CD4-positive, alpha-beta T cell treated with Interleukin-10 for 1 hour (primary cell): ENCODE results near the gene DCTD.
A peak's percentile ranks its signal among the peaks of the same experiment; 100 is the strongest.

ENCODE experiments used
- DNase-seq: peaks from one replicate; pipeline ENCODE4 v3.0.0-alpha.2; 2020

The DCTD gene

GRCh38 chr4:182917182-182918043 is at the start of gene DCTD:
DCTD (minus strand) TSS chr4:182917386; CDS start chr4:182915568, 1,818 bp downstream.
- peak; percentile 83 for DNase-seq

GRCh38 chr4:182960746-182961145 is 43.6 kb upstream of the DCTD start:
- no peak for DNase-seq

- no peak for DNase-seq
These were observed 43.0 kb upstream of the DCTD start for GRCh38 chr4:182960228-182960627.

- no peak for DNase-seq
These were observed 38.2 kb upstream of the DCTD start for GRCh38 chr4:182955411-182955810.

GRCh38 chr4:182944484-182945213 is 27.5 kb upstream of the DCTD start:
- DNase-seq = no peak

- no peak for DNase-seq
These were observed 22.5 kb upstream of the DCTD start for GRCh38 chr4:182939680-182940079.

GRCh38 chr4:182938205-182938645 is 21.0 kb upstream of the DCTD start:
- peak; percentile 66 for DNase-seq

GRCh38 chr4:182937268-182938204 is 20.4 kb upstream of the DCTD start:
- DNase-seq = no peak

GRCh38 chr4:182932651-182933050 is 15.5 kb upstream of the DCTD start:
- DNase-seq = no peak

GRCh38 chr4:182931691-182932345 is 14.6 kb upstream of the DCTD start:
- no peak for DNase-seq

GRCh38 chr4:182930889-182931288 is 13.7 kb upstream of the DCTD start:
- DNase-seq = no peak

- DNase-seq = no peak
These were observed 12.1 kb upstream of the DCTD start for GRCh38 chr4:182929296-182929695.

GRCh38 chr4:182928061-182928460 is 10.9 kb upstream of the DCTD start:
- no peak for DNase-seq

GRCh38 chr4:182927505-182927904 is 10.3 kb upstream of the DCTD start:
- no peak for DNase-seq

- no peak for DNase-seq
These were observed 8.7 kb upstream of the DCTD start for GRCh38 chr4:182925855-182926254.

GRCh38 chr4:182925298-182925757 is 8.1 kb upstream of the DCTD start:
- peak; percentile 77 for DNase-seq

- DNase-seq = no peak
These were observed 7.3 kb upstream of the DCTD start for GRCh38 chr4:182924497-182924896.

- no peak for DNase-seq
These were observed 6.7 kb upstream of the DCTD start for GRCh38 chr4:182923796-182924340.

GRCh38 chr4:182923366-182923765 is 6.2 kb upstream of the DCTD start:
- no peak for DNase-seq

- DNase-seq = no peak
These were observed 5.5 kb upstream of the DCTD start for GRCh38 chr4:182922501-182923284.

- no peak for DNase-seq
These were observed 4.4 kb upstream of the DCTD start for GRCh38 chr4:182921608-182922007.
